Hippocampal formation (tissue), 2 donors: ENCODE results near the gene FTMT.
"Not testable (repeated sequence)": the region's sequence is repeated elsewhere in the genome, so short reads cannot be mapped to it uniquely, and the experiment has no call there.

Experiments used
- DNase-seq, 2 donors: peaks; one replicate each; lab custom pipeline; 2025; lab: John Stamatoyannopoulos, UW

Gene FTMT

GRCh38 chr5:121851643-121852574, at the start of gene FTMT:
TSS of gene FTMT (plus strand) at chr5:121851882. CDS start at chr5:121851964, 82 bp downstream.
- no peak for DNase-seq

GRCh38 chr5:121805251-121805650, 46.4 kb upstream of the FTMT start:
- not testable (repeated sequence) for DNase-seq

GRCh38 chr5:121805911-121806310, 45.8 kb upstream of the FTMT start:
- no peak for DNase-seq

- no peak for DNase-seq
Observed at GRCh38 chr5:121816164-121816563, 35.5 kb upstream of the FTMT start.

- DNase-seq, result no peak
Observed at GRCh38 chr5:121819682-121820261, 31.9 kb upstream of the FTMT start.

- DNase-seq, result no peak
Observed at GRCh38 chr5:121833617-121834016, 18.1 kb upstream of the FTMT start.

GRCh38 chr5:121834021-121834420, 17.7 kb upstream of the FTMT start:
- DNase-seq, result no peak

GRCh38 chr5:121841892-121842291, 9.8 kb upstream of the FTMT start:
- DNase-seq, result no peak

GRCh38 chr5:121850272-121850671, 1.4 kb upstream of the FTMT start:
- no peak for DNase-seq

- DNase-seq, result no peak
Observed at GRCh38 chr5:121853850-121854249, 2.2 kb downstream of the FTMT start.

GRCh38 chr5:121862801-121863200, 11.1 kb downstream of the FTMT start:
- DNase-seq, result no peak

- no peak for DNase-seq
Observed at GRCh38 chr5:121863753-121864285, 12.1 kb downstream of the FTMT start.

GRCh38 chr5:121867403-121867802, 15.7 kb downstream of the FTMT start:
- no peak for DNase-seq

- DNase-seq, result peak in 1 of 2 donors; percentile 7
Observed at GRCh38 chr5:121870489-121870888, 18.8 kb downstream of the FTMT start.

- no peak for DNase-seq
Observed at GRCh38 chr5:121872856-121873255, 21.2 kb downstream of the FTMT start.

GRCh38 chr5:121873409-121873808, 21.7 kb downstream of the FTMT start:
- DNase-seq, result no peak

GRCh38 chr5:121885630-121886029, 33.9 kb downstream of the FTMT start:
- no peak for DNase-seq

GRCh38 chr5:121887727-121888126, 36.0 kb downstream of the FTMT start:
- no peak for DNase-seq

- DNase-seq, result no peak
Observed at GRCh38 chr5:121890297-121890858, 38.7 kb downstream of the FTMT start.

GRCh38 chr5:121897341-121897740, 45.7 kb downstream of the FTMT start:
- no peak for DNase-seq

GRCh38 chr5:121899346-121899745, 47.7 kb downstream of the FTMT start:
- DNase-seq, result peak in 1 of 2 donors; percentile 31
